Ovary (tissue), 9 donors: ENCODE data around the gene CACNA1E. TPM values are rescaled to one million over a fixed set of nuclear protein-coding genes. Genes with fewer than 3 reads are reported as not detected.

Experiments
- DNase-seq, 5 donors: peaks; one replicate each; pipeline ENCODE4 v3.0.0-alpha.2; 2019 to 2020
- H3K27ac ChIP-seq, 2 donors: fragments of 200-600 bp; one replicate each; pipeline versions ENCODE4 v1.5.1 to v1.8.0; 2019 to 2022
- H3K27me3 ChIP-seq: fragments of 200-600 bp; one replicate; pipeline ENCODE4 v1.8.0; 2022
- H3K36me3 ChIP-seq: fragments of 200-600 bp; sonication (generic); one replicate; pipeline ENCODE4 v1.5.1; 2019
- H3K4me1 ChIP-seq: one replicate; pipeline ENCODE4 v1.8.1; 2013; ENCODE audit warnings: mild to moderate bottlenecking, moderate library complexity; ENCODE audit not compliant: insufficient read depth
- H3K4me3 ChIP-seq: fragments of 200-600 bp; sonication (generic); one replicate; pipeline ENCODE4 v1.5.1; 2017
- H3K9me3 ChIP-seq, 2 donors: fragments of 200-600 bp in 1 of 2; sonication (generic) in 1 of 2; one replicate each; pipeline versions ENCODE4 v1.5.1 to v1.8.1; 2013 to 2019; ENCODE audit warnings: mild to moderate bottlenecking in 1 of 2, moderate library complexity in 1 of 2
- CTCF ChIP-seq, 3 donors: fragments of 450-650 bp in 2 of 3; fragments of 200-600 bp in 1 of 3; IDR thresholded peaks; one replicate each; pipeline versions ENCODE4 v1.5.1 to v1.8.0; 2016 to 2022; ENCODE audit warnings: antibody characterized with exemption in 3 of 3, mild to moderate bottlenecking in 1 of 3
- EP300 ChIP-seq: sonication (generic); formaldehyde crosslinking; IDR thresholded peaks from one replicate; pipeline ENCODE4 v1.6.1; 2017; ENCODE audit warnings: antibody characterized with exemption
- POLR2A ChIP-seq: fragments of 450-650 bp; IDR thresholded peaks from one replicate; pipeline ENCODE4 v1.6.1; 2017; ENCODE audit warnings: antibody characterized with exemption, mild to moderate bottlenecking, moderate library complexity
- WGBS, 3 donors: extraction: QIAGEN DNeasy Blood & Tissue Kit in 1 of 3; methylation state at CpG; one replicate each; pipeline versions ENCODE4 v1.1.5 to v1.1.7; 2013 to 2017; 5-methylcytosine and 5-hydroxymethylcytosine counted together
- intact Hi-C, 4 donors: fragments of 100-400 bp; cut with DNase I; formaldehyde crosslinking; loops; one replicate each; pipeline versions ENCODE4 v1.11.0 to v1.15.1; 2022 to 2023
- polyA plus RNA-seq, 2 donors: library from polyadenylated mRNA; stranded (reverse); fragments of 200-250 nt in 1 of 2; fragments of 350-450 nt in 1 of 2; fragmentation: Illumina TruSeq in 1 of 2; extraction: RNeasy Lipid Tissue Mini Kit (QIAGEN cat#74804) in 1 of 2; gene quantifications; one replicate each; pipeline ENCODE4 v1.2.3, GENCODE V29; 2013 to 2014
- total RNA-seq, 7 donors: library from RNA; depleted of rRNA in 2 of 7; stranded (reverse); fragments of >200 nt in 2 of 7; fragmentation: NEBNext Ultra II Directional in 3 of 7; extraction: Animal tissue kit (Norgen Biotek cat#: 25700) in 3 of 7; gene quantifications; one replicate each; pipeline versions ENCODE4 v1.1.0 to v1.2.4, GENCODE V29; 2016 to 2023
- donor health status: DM: no; HTN: no; CAD: no; lungs with moderate emphysema.
- donor health status: DM: no; HTN: no; CAD: no.
- donor health status: Bipolar disorder and iron deficiency.
- donor health status: DM: yes; HTN: yes; CAD: no.
- donor health status: DM: no; HTN: no; CAD: no.
- donor health status: DM: yes; HTN: yes; CAD: no.

The CACNA1E gene
- total and polyA plus RNA-seq, 9 donors: 0.01 to 0.34 (median 0.10) TPM; not detected in 3

DNA sequence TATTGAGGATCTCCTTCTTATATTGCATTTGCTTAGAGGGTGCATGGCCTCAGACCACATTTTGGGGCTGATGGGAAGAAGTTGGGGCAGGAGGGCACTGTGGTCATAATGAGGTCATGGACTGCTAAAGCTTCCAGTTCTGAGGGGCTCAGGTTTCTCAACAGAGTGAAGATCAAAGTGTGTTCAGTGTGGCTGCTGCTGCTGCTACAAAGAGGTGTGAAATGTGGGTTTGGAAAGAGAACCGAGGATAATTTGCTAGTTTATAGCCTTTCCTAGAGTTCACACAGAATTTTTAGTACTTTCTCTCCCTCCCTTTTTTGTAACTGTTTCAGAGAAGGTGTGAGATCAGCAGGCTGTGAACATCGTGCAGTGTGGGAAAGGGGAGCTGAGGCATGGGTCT, 73.3 kb downstream of the CACNA1E start:
- no peak for DNase-seq
- Histone ChIP-seq H3K27ac (no peak overlapping the region), H3K4me3 (no peak overlapping the region), H3K4me1 (no peaks in the 10 kb centered on the region), H3K27me3 (no peaks in the 10 kb centered on the region), H3K9me3 (no peaks in the 10 kb centered on the region), H3K36me3 (no peaks in the 10 kb centered on the region)
- TF ChIP-seq POLR2A: no peak
- no peak for TF ChIP-seq CTCF (IDR thresholded peaks at IDR 0.05)
- no peak for TF ChIP-seq EP300
- WGBS, 3 donors: 19 to 24% (median 19%) methylated on average over 2 of the region's 2 CpGs
- intact Hi-C loops: no loop called here

GRCh38 chr1:181557313-181557712, 74.0 kb downstream of the CACNA1E start:
- H3K27ac ChIP-seq: no peak overlapping the region
- no peaks in the 10 kb centered on the region for H3K9me3 ChIP-seq
- H3K36me3 ChIP-seq: no peaks in the 10 kb centered on the region
- TF ChIP-seq POLR2A (no peak), EP300 (no peak), CTCF (IDR thresholded peaks at IDR 0.05) (no peak)
- intact Hi-C loops: no loop called here
- H3K4me3 ChIP-seq: no peak overlapping the region
- no peak for DNase-seq
- no peaks in the 10 kb centered on the region for H3K4me1 ChIP-seq
- 33 to 47% (median 36%) methylated on average over 4 of the region's 4 CpGs for WGBS, 3 donors
- no peaks in the 10 kb centered on the region for H3K27me3 ChIP-seq

DNA sequence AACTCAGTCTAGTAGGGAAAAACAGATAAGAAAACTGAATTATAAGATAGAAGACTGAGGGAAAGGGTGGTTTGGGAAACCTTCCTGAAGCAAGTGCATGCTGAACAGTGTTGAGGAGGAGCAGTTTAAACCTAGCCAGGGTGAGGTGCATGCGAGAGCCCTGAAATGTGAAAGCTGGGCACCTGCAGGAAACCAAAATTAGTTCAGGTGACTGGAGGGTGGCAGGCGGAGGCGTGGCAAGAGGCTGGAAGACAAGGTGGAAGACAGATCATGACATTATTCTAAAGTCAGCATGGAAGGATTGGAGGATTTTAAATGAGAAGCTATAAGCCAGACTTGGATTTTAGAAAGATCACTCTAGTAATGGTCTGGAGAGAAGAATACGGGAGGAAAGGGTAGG, 75.1 kb downstream of the CACNA1E start:
- Histone ChIP-seq H3K4me1 (no peaks in the 10 kb centered on the region), H3K9me3 (no peaks in the 10 kb centered on the region), H3K27me3 (no peaks in the 10 kb centered on the region), H3K27ac (no peak overlapping the region), H3K36me3 (no peaks in the 10 kb centered on the region), H3K4me3 (no peak overlapping the region)
- TF ChIP-seq POLR2A (no peak), EP300 (no peak), CTCF (IDR thresholded peaks at IDR 0.05) (no peak)
- intact Hi-C loops: no loop called here
- WGBS, 3 donors: 91 to 94% (median 92%) methylated on average over 4 of the region's 4 CpGs
- DNase-seq: no peak

- DNase-seq: no peak
- Histone ChIP-seq H3K27ac (no peak overlapping the region), H3K36me3 (no peaks in the 10 kb centered on the region), H3K9me3 (no peaks in the 10 kb centered on the region), H3K27me3 (no peaks in the 10 kb centered on the region), H3K4me1 (no peaks in the 10 kb centered on the region), H3K4me3 (no peak overlapping the region)
- 2 to 14% (median 10%) methylated on average over 1 of the region's 1 CpG for WGBS, 3 donors
- intact Hi-C loops: no loop called here
- TF ChIP-seq POLR2A: no peak
These were observed 75.8 kb downstream of the CACNA1E start for GRCh38 chr1:181559142-181559541.

GRCh38 chr1:181562395-181562794, 79.1 kb downstream of the CACNA1E start:
- H3K27ac ChIP-seq: no peak overlapping the region
- intact Hi-C loops: loop anchor here in 1 of 4 donors (2.0 kb wide), 1 partner anchor 64 kb away; no protein-coding TSS in a partner anchor
- no peak overlapping the region for H3K4me3 ChIP-seq
- H3K4me1 ChIP-seq: no peaks in the 10 kb centered on the region
- H3K36me3 ChIP-seq: no peaks in the 10 kb centered on the region
- DNase-seq: no peak
- H3K9me3 ChIP-seq: no peaks in the 10 kb centered on the region
- 78 to 80% (median 79%) methylated on average over 4 of the region's 4 CpGs for WGBS, 3 donors
- TF ChIP-seq CTCF (IDR thresholded peaks at IDR 0.05): no peak
- TF ChIP-seq EP300: no peak
- no peak for TF ChIP-seq POLR2A
- no peaks in the 10 kb centered on the region for H3K27me3 ChIP-seq
